ENCODE measurements around the gene STAT1.

The STAT1 gene

GRCh38 chr2:191043438-191043837 is 29.5 kb upstream of the STAT1 start:
- in situ Hi-C loops (cut with MboI; ENCODE audit: low pct_unique_long_range_greater_than_20kb, low sequenced_read_pairs, unreplicated experiment): no loop called here
- no peak for TF ChIP-seq CTCF (IDR thresholded peaks at IDR 0.05; ENCODE audit: extremely low read depth, insufficient read depth, missing control alignments)
- no peak for DNase-seq (ENCODE audit: low spot score)

GRCh38 chr2:191041418-191042161 is 27.6 kb upstream of the STAT1 start:
- no peak for TF ChIP-seq CTCF (IDR thresholded peaks at IDR 0.05; ENCODE audit: extremely low read depth, insufficient read depth, missing control alignments)
- in situ Hi-C loops (cut with MboI; ENCODE audit: low pct_unique_long_range_greater_than_20kb, low sequenced_read_pairs, unreplicated experiment): no loop called here
- DNase-seq (ENCODE audit: low spot score): no peak

GRCh38 chr2:191039616-191040015 is 25.6 kb upstream of the STAT1 start:
- in situ Hi-C loops (cut with MboI; ENCODE audit: low pct_unique_long_range_greater_than_20kb, low sequenced_read_pairs, unreplicated experiment): no loop called here
- TF ChIP-seq CTCF (IDR thresholded peaks at IDR 0.05; ENCODE audit: extremely low read depth, insufficient read depth, missing control alignments): no peak
- no peak for DNase-seq (ENCODE audit: low spot score)

GRCh38 chr2:191038741-191039140 is 24.8 kb upstream of the STAT1 start:
- DNase-seq (ENCODE audit: low spot score): no peak
- in situ Hi-C loops (cut with MboI; ENCODE audit: low pct_unique_long_range_greater_than_20kb, low sequenced_read_pairs, unreplicated experiment): no loop called here
- no peak for TF ChIP-seq CTCF (IDR thresholded peaks at IDR 0.05; ENCODE audit: extremely low read depth, insufficient read depth, missing control alignments)

- TF ChIP-seq CTCF (IDR thresholded peaks at IDR 0.05; ENCODE audit: extremely low read depth, insufficient read depth, missing control alignments): no peak
- in situ Hi-C loops (cut with MboI; ENCODE audit: low pct_unique_long_range_greater_than_20kb, low sequenced_read_pairs, unreplicated experiment): no loop called here
- DNase-seq (ENCODE audit: low spot score): no peak
Measured at GRCh38 chr2:191038241-191038725, 24.3 kb upstream of the STAT1 start.

- in situ Hi-C loops (cut with MboI; ENCODE audit: low pct_unique_long_range_greater_than_20kb, low sequenced_read_pairs, unreplicated experiment): no loop called here
- no peak for DNase-seq (ENCODE audit: low spot score)
- no peak for TF ChIP-seq CTCF (IDR thresholded peaks at IDR 0.05; ENCODE audit: extremely low read depth, insufficient read depth, missing control alignments)
Measured at GRCh38 chr2:191037351-191037750, 23.4 kb upstream of the STAT1 start.
